NCI-H1417 treated with DMSO at 0.1 percent for 48 hours (cell line): Measurements from ENCODE around the gene DNMT3B.
A peak's percentile ranks its signal among the peaks of the same experiment; 100 is the strongest.
"Not testable (repeated sequence)": the region's sequence is repeated elsewhere in the genome, so short reads cannot be mapped to it uniquely, and the experiment has no call there.

Source experiments
- DNase-seq: peaks from one replicate; lab custom pipeline; 2025; lab: John Stamatoyannopoulos, UW

The DNMT3B gene

GRCh38 chr20:32763202-32764004 lies 1.2 kb downstream of the DNMT3B start:
- DNase-seq: no peak

GRCh38 chr20:32764005-32764960 lies 2.1 kb downstream of the DNMT3B start:
- no peak for DNase-seq

GRCh38 chr20:32765230-32765875 lies 3.2 kb downstream of the DNMT3B start:
- not testable (repeated sequence) for DNase-seq

GRCh38 chr20:32767418-32768198 lies 5.4 kb downstream of the DNMT3B start:
- no peak for DNase-seq

GRCh38 chr20:32772046-32772445 lies 9.9 kb downstream of the DNMT3B start:
- DNase-seq: no peak

- no peak for DNase-seq
Measured at GRCh38 chr20:32773223-32773622, 11.0 kb downstream of the DNMT3B start.

- no peak for DNase-seq
Measured at GRCh38 chr20:32773855-32774254, 11.7 kb downstream of the DNMT3B start.

- DNase-seq: no peak
Measured at GRCh38 chr20:32775336-32775991, 13.3 kb downstream of the DNMT3B start.

GRCh38 chr20:32777177-32777956 lies 15.2 kb downstream of the DNMT3B start:
- DNase-seq: no peak

GRCh38 chr20:32779500-32780211 lies 17.5 kb downstream of the DNMT3B start:
- peak; percentile 6 for DNase-seq

- no peak for DNase-seq
Measured at GRCh38 chr20:32780278-32780677, 18.1 kb downstream of the DNMT3B start.

- peak; percentile 7 for DNase-seq
Measured at GRCh38 chr20:32780749-32781655, 18.8 kb downstream of the DNMT3B start.

GRCh38 chr20:32784369-32785080 lies 22.3 kb downstream of the DNMT3B start:
- DNase-seq: no peak

- DNase-seq: no peak
Measured at GRCh38 chr20:32786059-32786760, 24.0 kb downstream of the DNMT3B start.

GRCh38 chr20:32787168-32787567 lies 25.0 kb downstream of the DNMT3B start:
- DNase-seq: no peak

- peak; percentile 6 for DNase-seq
Measured at GRCh38 chr20:32789896-32790750, 27.9 kb downstream of the DNMT3B start.
